IPS-20b (cell line): ENCODE data around the gene KLHL30.

Source experiments
- H3K27ac ChIP-seq: one replicate; pipeline ENCODE4 v1.5.1; 2013; ENCODE audit warnings: low read length
- H3K27me3 ChIP-seq: 2 replicates; pipeline ENCODE4 v1.6.1; 2013; ENCODE audit warnings: mild to moderate bottlenecking, low read length, inconsistent platforms; ENCODE audit not compliant: insufficient read depth
- H3K36me3 ChIP-seq: 2 replicates; pipeline ENCODE4 v1.6.1; 2013; ENCODE audit warnings: low read depth, mild to moderate bottlenecking, inconsistent platforms, low read length, moderate library complexity; ENCODE audit not compliant: insufficient read depth
- H3K4me1 ChIP-seq: 2 replicates; pipeline ENCODE4 v1.6.1; 2013; ENCODE audit warnings: mild to moderate bottlenecking, control low read depth, inconsistent platforms, low read length, moderate library complexity; ENCODE audit not compliant: insufficient read depth
- H3K4me3 ChIP-seq: 2 replicates; pipeline ENCODE4 v1.5.1; 2013; ENCODE audit warnings: mild to moderate bottlenecking, low read length, inconsistent platforms
- H3K9ac ChIP-seq: 2 replicates; pipeline ENCODE4 v1.6.1; 2013; ENCODE audit warnings: low read depth, mild to moderate bottlenecking, inconsistent platforms, low read length, moderate library complexity
- H3K9me3 ChIP-seq: 2 replicates; pipeline ENCODE4 v1.6.1; 2013; ENCODE audit warnings: mild to moderate bottlenecking, low read depth, low read length, inconsistent platforms; ENCODE audit not compliant: insufficient read depth

The KLHL30 gene

GRCh38 chr2:238124488-238125126, 13.9 kb upstream of the KLHL30 start:
- no peaks in the 10 kb centered on the region for H3K36me3 ChIP-seq
- no peaks in the 10 kb centered on the region for H3K9me3 ChIP-seq
- H3K27ac ChIP-seq, result no peak overlapping the region
- no peak overlapping the region for H3K9ac ChIP-seq
- no peaks in the 10 kb centered on the region; the same call in 1 of the 2 replicates for H3K27me3 ChIP-seq
- no peaks in the 10 kb centered on the region for H3K4me1 ChIP-seq
- H3K4me3 ChIP-seq, result no peak overlapping the region

- H3K27me3 ChIP-seq, result no peaks in the 10 kb centered on the region; the same call in 1 of the 2 replicates
- no peak overlapping the region for H3K9ac ChIP-seq
- no peaks in the 10 kb centered on the region for H3K9me3 ChIP-seq
- H3K4me3 ChIP-seq, result no peak overlapping the region
- H3K36me3 ChIP-seq, result no peaks in the 10 kb centered on the region
- no peaks in the 10 kb centered on the region for H3K4me1 ChIP-seq
- no peak overlapping the region for H3K27ac ChIP-seq
Measured at GRCh38 chr2:238125127-238125885, 13.2 kb upstream of the KLHL30 start.

GRCh38 chr2:238126338-238126737, 12.1 kb upstream of the KLHL30 start:
- H3K27me3 ChIP-seq, result no peaks in the 10 kb centered on the region; the same call in 1 of the 2 replicates
- H3K9ac ChIP-seq, result no peak overlapping the region
- no peaks in the 10 kb centered on the region for H3K4me1 ChIP-seq
- H3K4me3 ChIP-seq, result no peak overlapping the region
- no peaks in the 10 kb centered on the region for H3K36me3 ChIP-seq
- H3K9me3 ChIP-seq, result no peaks in the 10 kb centered on the region
- no peak overlapping the region for H3K27ac ChIP-seq

- no peaks in the 10 kb centered on the region for H3K9me3 ChIP-seq
- H3K4me3 ChIP-seq, result no peak overlapping the region
- H3K4me1 ChIP-seq, result no peaks in the 10 kb centered on the region
- no peak overlapping the region for H3K9ac ChIP-seq
- H3K27ac ChIP-seq, result no peak overlapping the region
- no peaks in the 10 kb centered on the region for H3K36me3 ChIP-seq
- no peaks in the 10 kb centered on the region; the same call in 1 of the 2 replicates for H3K27me3 ChIP-seq
Measured at GRCh38 chr2:238126775-238127164, 11.7 kb upstream of the KLHL30 start.

GRCh38 chr2:238127165-238128060, 11.1 kb upstream of the KLHL30 start:
- Histone ChIP-seq H3K9ac (no peak overlapping the region), H3K9me3 (no peaks in the 10 kb centered on the region), H3K27me3 (no peaks in the 10 kb centered on the region; the same call in 1 of the 2 replicates), H3K27ac (no peak overlapping the region), H3K4me1 (no peaks in the 10 kb centered on the region), H3K4me3 (no peak overlapping the region), H3K36me3 (no peaks in the 10 kb centered on the region)

GRCh38 chr2:238128061-238128440, 10.4 kb upstream of the KLHL30 start:
- H3K9ac ChIP-seq, result no peak overlapping the region
- H3K4me1 ChIP-seq, result no peaks in the 10 kb centered on the region

GRCh38 chr2:238128534-238129001, 9.9 kb upstream of the KLHL30 start:
- H3K4me3 ChIP-seq, result peak overlapping the region; percentile 25; the same call in 1 of the 2 replicates
- H3K27me3 ChIP-seq, result no peaks in the 10 kb centered on the region; the same call in 1 of the 2 replicates
- no peak overlapping the region for H3K27ac ChIP-seq
- no peaks in the 10 kb centered on the region for H3K4me1 ChIP-seq
- no peak overlapping the region for H3K9ac ChIP-seq
- no peaks in the 10 kb centered on the region for H3K36me3 ChIP-seq
- no peaks in the 10 kb centered on the region for H3K9me3 ChIP-seq

More at GRCh38 chr2:238128061-238128440, 10.4 kb upstream of the KLHL30 start:
- Histone ChIP-seq H3K9me3 (no peaks in the 10 kb centered on the region), H3K4me3 (no peak overlapping the region), H3K27ac (no peak overlapping the region), H3K27me3 (no peaks in the 10 kb centered on the region; the same call in 1 of the 2 replicates), H3K36me3 (no peaks in the 10 kb centered on the region)

- Histone ChIP-seq H3K4me3 (no peak overlapping the region), H3K27me3 (no peaks in the 10 kb centered on the region; the same call in 1 of the 2 replicates), H3K4me1 (no peaks in the 10 kb centered on the region), H3K36me3 (no peaks in the 10 kb centered on the region), H3K27ac (no peak overlapping the region), H3K9me3 (no peaks in the 10 kb centered on the region), H3K9ac (no peak overlapping the region)
Measured at GRCh38 chr2:238129166-238130010, 9.1 kb upstream of the KLHL30 start.

- Histone ChIP-seq H3K9me3 (no peaks in the 10 kb centered on the region), H3K4me3 (no peak overlapping the region), H3K4me1 (no peaks in the 10 kb centered on the region), H3K27me3 (no peaks in the 10 kb centered on the region; the same call in 1 of the 2 replicates), H3K36me3 (no peaks in the 10 kb centered on the region), H3K27ac (no peak overlapping the region), H3K9ac (no peak overlapping the region)
Measured at GRCh38 chr2:238130111-238130695, 8.3 kb upstream of the KLHL30 start.

GRCh38 chr2:238130696-238131628, 7.5 kb upstream of the KLHL30 start:
- Histone ChIP-seq H3K27ac (no peak overlapping the region), H3K4me1 (no peaks in the 10 kb centered on the region), H3K36me3 (no peaks in the 10 kb centered on the region), H3K9ac (no peak overlapping the region), H3K27me3 (no peaks in the 10 kb centered on the region; the same call in 1 of the 2 replicates), H3K9me3 (no peaks in the 10 kb centered on the region), H3K4me3 (no peak overlapping the region)
